ENCODE results near the gene MBOAT2. TPM values are rescaled to one million over a fixed set of nuclear protein-coding genes. Genes with fewer than 3 reads are reported as not detected.
"Not testable (repeated sequence)": the region's sequence is repeated elsewhere in the genome, so short reads cannot be mapped to it uniquely, and the experiment has no call there.

Gene MBOAT2, protein sequence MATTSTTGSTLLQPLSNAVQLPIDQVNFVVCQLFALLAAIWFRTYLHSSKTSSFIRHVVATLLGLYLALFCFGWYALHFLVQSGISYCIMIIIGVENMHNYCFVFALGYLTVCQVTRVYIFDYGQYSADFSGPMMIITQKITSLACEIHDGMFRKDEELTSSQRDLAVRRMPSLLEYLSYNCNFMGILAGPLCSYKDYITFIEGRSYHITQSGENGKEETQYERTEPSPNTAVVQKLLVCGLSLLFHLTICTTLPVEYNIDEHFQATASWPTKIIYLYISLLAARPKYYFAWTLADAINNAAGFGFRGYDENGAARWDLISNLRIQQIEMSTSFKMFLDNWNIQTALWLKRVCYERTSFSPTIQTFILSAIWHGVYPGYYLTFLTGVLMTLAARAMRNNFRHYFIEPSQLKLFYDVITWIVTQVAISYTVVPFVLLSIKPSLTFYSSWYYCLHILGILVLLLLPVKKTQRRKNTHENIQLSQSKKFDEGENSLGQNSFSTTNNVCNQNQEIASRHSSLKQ
- polyA plus RNA-seq (ENCODE audit: insufficient read length in 10 of 10): 100 to 1,000 TPM in 1 of 10 donors, 10 to 100 TPM in 9; 55.9 to 102 (median 69.7) TPM
- long read RNA-seq, donor 1, full-length matches to known transcripts: 11 of 17 reads
- long read RNA-seq, donor 1, partial matches to known transcripts: 6 of 17 reads
- long read RNA-seq, donor 1, other reads (novel, unspliced or antisense): 0 of 17 reads
- long read RNA-seq, donor 2, full-length matches to known transcripts: 11 of 11 reads
- long read RNA-seq, donor 2, partial matches to known transcripts: 0 of 11 reads
- long read RNA-seq, donor 2, other reads (novel, unspliced or antisense): 0 of 11 reads
- long read RNA-seq, donor 3: 0 reads
- long read RNA-seq, donor 4, full-length matches to known transcripts: 6 of 6 reads
- long read RNA-seq, donor 4, partial matches to known transcripts: 0 of 6 reads
- long read RNA-seq, donor 4, other reads (novel, unspliced or antisense): 0 of 6 reads
- long read RNA-seq, donor 5, full-length matches to known transcripts: 10 of 17 reads
- long read RNA-seq, donor 5, partial matches to known transcripts: 7 of 17 reads
- long read RNA-seq, donor 5, other reads (novel, unspliced or antisense): 0 of 17 reads
- long read RNA-seq, donor 6, full-length matches to known transcripts: 17 of 26 reads
- long read RNA-seq, donor 6, partial matches to known transcripts: 9 of 26 reads
- long read RNA-seq, donor 6, other reads (novel, unspliced or antisense): 0 of 26 reads
- long read RNA-seq, donor 7, full-length matches to known transcripts: 8 of 8 reads
- long read RNA-seq, donor 7, partial matches to known transcripts: 0 of 8 reads
- long read RNA-seq, donor 7, other reads (novel, unspliced or antisense): 0 of 8 reads
- long read RNA-seq, donor 8, full-length matches to known transcripts: 6 of 11 reads
- long read RNA-seq, donor 8, partial matches to known transcripts: 5 of 11 reads
- long read RNA-seq, donor 8, other reads (novel, unspliced or antisense): 0 of 11 reads
- long read RNA-seq, donor 9: 0 reads

DNA sequence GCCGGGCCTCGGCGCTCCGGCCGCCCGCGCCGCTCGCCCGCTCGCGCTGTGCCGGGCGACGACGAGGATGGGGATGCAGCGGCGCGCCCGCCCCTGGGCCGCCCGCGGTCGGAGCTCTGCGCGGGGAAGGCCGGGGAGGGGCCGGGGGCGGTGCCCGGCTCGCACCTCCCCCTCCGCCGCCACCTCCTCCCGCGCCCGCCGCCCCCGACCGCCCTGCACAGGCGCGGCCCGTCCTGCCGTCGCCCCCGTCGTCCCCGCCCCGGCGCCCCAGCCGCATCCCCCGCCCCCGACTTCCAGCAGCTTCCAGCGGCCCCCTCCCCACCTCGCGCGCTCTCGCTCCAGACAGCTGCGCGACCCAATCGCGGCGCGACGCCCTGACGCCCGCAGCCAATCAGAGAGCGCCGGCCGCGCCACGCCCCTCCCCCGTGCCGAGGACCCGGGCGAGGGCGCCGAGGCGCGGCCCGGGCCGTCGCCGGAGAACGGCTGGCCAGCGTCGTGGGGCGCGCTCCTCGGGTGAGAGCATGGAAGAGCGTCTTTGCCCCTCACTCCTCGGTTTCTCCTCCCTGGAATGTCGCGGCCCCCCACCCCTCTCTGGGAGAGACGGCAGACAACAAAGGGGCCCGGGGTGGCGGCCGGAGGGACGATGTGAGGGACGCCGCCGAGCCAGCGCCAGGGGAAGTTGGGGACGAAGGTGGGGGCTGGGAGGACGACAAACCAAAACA, at the start of gene MBOAT2:
MBOAT2 (minus strand) TSS at position 69 of the 722 bp plus-strand sequence. CDS start 70 bp downstream, outside the sequence.
- peak; percentile 95 to 97 (median 95) for DNase-seq

DNA sequence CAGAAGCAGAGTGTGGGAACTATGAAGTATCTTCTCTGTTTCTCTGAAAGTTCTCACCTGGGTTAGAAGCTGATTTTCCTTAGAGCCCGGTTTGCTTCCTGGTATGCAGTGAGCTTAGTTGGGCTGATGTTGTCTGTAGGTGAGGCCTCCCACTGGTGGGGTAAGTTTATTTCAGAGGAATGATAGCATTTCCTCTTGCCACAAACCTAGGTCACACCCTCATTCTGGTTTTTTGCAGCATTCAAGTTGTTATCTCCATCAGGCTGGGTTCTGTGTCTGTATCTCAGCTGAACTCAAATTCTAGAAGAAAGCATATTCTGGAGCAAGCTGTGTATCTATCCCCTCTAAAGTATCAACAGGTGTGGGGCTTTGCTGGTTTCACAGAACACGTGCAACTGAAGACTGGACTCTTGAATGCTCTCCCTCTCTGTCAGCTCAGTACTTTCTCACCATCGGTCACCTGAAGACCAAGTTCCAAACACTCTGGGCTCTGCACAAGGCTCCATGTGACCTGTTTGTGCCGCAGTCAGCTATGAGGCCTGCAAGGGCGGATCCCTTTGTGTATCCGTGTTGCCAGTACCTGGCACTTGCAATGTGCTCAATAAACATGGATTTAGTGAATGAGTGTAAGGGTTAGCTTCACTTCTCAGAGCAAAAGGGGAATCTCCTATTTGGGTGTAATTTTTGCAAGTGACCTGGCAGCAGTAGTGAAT, 49.5 kb upstream of the MBOAT2 start:
- DNase-seq: no peak

DNA sequence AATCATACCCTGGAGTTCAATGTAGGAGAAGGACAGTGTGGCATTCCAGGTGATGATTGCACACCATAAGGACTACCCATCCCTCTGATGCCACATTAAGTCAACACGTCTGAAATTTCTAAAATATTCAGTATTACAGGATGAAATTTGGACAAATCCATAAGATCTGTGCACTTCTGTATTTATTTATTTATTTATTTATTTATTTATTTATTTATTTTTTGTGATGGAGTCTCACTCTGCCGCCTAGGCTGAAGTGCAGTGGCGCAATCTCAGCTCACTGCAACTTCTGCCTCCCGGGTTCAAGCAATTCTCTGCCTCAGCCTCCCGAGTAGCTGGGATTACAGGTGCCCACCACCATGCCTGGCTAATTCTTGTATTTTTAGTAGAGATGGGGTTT, 48.0 kb upstream of the MBOAT2 start:
- not testable (repeated sequence) for DNase-seq

DNA sequence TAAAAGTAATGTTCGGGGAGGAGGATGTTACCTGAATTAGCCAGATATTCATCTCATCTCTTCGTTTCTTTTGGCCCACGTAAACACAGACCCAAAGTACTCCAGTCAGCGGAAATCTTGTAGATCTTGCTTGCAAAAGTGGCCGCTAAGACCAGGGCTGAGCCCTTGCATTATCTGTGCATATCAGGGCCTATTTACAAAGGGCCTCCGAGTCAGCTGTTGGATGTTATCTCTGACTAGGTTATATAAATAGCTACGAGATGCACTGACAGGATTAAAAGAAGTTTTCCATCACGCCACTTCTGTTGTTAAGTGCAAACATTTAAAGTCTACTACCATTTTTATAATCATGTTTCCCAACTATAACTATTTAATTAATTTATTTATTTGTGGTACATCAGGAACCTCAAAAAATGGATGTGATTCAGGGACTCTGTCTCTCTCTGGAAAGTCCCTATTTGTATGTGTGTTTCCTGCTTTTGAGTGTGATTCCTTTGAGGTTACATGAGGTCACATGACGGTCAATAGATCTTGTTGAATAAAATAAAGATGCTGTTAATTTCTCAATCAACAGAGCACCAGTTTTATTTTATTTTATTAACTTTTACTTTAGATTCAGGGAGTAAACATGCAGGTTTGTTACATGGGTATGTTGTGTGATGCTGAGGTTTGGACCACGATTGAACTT, 46.8 kb upstream of the MBOAT2 start:
- no peak for DNase-seq

DNA sequence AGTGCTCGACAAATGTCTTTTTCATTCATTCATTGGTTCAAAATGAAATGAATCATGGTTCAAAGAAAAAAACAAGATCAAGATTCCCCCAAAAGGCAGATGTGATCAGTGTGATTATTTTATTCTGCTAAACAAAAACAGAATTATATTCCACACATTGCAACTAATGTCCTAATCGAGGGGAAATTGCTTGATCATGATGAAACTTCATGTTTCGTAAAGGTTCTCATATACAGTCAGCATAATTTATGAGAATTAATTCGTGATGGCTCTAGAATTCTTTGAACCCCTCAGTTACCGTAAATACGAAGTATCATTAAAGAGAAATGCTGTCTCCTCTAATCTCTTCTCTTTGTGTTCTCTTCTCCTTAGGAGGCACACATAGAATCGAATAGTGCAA, 42.1 kb upstream of the MBOAT2 start:
- no peak for DNase-seq

DNA sequence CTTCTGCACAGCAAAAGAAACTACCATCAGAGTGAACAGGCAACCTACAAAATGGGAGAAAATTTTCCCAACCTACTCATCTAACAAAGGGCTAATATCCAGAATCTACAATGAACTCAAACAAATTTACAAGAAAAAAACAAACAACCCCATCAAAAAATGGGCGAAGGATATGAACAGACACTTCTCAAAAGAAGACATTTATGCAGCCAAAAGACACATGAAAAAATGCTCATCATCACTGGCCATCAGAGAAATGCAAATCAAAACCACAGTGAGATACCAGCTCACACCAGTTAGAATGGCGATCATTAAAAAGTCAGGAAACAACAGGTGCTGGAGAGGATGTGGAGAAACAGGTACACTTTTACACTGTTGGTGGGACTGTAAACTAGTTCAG, 40.0 kb upstream of the MBOAT2 start:
- not testable (repeated sequence) for DNase-seq

DNA sequence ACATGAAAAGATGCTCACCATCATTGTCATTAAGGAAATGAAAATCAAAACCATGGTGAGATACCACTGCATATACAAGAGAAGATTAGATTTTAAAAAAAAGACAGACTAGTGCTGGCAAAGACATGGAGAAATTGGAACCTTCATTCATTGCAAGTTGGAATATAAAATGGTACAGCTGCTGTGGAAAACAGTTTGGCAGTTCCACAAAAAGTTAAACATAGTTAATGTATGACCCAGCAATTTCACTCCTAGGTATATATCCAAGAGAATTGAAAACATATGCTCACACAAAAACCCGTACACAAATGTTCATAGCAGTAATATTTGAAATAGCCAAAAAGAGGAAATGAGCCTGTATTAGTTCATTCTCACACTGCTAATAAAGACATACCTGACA, 33.7 kb upstream of the MBOAT2 start:
- DNase-seq: peak in 1 of 3 donors; percentile 36

DNA sequence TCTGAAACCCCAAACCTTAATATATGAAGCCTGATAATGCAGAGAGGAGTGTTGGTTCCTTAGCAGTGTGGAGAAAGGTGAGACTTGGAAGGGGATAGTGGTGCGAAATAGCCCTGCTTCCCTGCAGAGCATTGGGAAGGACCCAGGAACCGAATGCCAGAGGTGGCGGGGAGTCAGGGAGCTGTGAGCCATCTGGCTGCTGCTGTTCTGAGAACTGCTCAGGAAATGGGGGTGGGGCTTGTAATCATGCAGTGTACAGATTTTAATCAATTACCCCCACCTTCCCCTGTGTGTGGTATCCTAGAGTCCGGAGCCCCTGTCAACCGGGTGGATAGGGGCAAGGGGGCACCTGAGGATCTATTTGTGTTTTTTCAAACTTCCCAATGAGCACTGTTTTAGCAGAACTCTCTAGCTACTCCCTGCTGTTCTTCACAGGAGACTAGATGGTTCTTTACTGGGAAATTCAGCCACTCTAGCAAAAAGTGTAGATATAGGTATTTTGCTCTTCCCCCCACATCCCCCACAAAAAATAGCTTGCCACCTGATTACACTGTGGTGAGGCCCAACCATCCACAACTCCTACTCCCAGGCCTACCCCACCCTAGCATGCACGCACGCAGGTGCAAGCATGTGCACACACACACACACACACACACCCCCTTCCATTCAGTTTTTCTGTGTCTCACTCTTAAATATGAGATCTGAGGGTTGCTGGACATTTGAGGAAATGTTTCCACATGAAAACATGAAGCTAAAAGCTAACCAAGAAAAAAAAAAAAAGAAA, 30.1 kb upstream of the MBOAT2 start:
- DNase-seq: peak in 1 of 3 donors; percentile 40

DNA sequence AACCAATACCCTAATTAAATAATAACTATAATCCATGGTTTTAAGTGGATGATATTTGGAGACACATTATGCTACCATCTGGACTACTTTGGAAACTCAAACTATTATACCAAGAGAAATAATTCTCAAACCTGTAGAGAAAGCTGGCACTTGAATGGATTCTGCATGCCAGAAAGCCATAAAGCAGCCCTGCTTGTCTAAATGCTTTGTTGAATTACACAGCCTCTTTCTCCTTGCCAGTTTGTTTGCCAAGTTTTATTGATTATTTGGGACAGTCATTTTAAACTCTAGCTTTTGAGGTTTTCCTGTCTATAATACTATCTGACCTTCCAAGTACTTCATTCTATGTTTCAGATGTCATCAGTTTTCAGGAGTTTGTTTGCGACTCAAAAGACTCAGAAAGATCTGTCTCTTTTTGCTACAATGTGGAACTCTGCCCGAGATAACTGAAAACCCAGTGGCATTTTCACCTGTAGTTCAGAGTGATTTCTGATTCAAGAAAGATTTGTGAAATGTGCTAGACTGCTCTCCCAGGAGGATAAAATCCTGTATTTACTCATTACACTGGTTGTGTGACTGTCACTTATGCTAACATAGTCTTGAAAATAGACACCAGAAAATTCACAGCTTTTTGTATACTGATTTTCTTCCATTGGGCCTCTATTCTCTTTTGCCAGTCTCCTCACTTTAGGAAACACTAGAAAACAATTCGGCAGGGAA, 29.2 kb upstream of the MBOAT2 start:
- no peak for DNase-seq

DNA sequence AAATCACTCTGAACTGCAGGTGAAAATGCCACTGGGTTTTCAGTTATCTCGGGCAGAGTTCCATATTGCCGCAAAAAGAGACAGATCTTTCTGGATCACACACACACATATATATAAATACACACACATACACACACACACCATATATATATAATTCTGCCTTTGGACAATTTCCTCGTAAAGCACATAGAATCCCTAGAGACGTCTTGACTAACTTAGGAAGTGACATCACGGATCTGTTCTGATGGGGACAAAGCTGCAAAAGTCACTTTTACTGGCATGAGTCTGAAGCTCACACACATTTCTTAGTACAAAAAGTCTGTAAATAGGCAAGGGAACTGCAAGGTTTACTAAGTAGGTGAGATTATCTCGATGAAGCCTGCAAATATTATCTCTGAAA, 28.6 kb upstream of the MBOAT2 start:
- DNase-seq: no peak

DNA sequence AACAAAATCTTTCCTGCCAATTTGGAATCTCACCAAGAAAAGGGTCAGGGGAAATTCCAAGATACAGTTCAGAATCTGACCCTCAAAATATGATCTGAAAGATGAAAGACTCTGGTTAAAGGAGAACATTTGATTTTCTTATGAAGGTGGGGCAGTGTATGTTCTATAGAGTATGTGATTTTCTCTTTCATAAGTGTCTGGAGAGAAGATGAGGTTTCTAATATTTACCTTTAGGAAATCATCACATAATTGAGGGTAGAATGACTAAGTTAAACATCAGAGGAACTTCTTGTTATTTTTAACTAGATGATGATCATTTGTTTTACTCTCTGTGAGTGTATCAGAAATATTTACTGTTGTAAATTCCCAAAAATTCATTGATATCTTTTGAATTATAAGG, 27.8 kb upstream of the MBOAT2 start:
- no peak for DNase-seq

DNA sequence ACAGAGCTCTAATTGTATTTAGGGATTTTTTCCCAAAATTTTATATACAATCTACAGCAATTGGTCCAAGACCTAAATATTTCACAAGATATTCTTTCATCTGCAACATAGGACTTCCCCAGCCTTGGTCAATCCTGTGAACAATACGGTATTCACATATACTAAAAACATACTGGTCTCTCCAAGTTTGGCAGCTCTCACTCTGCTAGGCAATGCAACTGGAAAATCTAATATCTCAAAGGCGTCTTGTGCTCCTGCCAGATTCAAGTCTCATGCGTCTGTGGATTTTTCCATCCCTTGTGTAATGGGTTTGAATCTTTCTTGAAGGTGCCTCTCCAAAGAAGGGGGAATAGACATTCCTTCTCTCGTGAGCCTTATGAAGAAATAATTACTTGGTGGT, 27.4 kb upstream of the MBOAT2 start:
- DNase-seq: peak; percentile 28 to 76 (median 65)

DNA sequence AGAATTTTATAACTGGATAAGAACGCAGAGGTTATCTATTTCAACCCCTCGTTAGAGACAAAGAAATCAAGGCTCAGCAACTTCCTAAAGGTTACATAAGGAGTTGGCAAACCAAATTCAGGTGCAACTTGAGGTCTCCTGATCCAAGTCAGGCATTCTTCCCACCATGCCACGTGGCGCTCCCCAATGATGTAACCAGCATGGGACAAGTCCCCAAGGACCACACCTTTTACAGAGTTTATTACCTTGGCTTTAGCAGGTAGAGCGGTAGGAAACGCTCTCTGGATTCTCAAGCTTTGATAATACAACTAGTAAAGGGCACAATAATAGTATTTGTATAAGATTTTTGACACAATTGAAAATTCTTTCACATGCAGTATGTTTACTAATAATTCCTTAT, 26.7 kb upstream of the MBOAT2 start:
- DNase-seq: no peak

DNA sequence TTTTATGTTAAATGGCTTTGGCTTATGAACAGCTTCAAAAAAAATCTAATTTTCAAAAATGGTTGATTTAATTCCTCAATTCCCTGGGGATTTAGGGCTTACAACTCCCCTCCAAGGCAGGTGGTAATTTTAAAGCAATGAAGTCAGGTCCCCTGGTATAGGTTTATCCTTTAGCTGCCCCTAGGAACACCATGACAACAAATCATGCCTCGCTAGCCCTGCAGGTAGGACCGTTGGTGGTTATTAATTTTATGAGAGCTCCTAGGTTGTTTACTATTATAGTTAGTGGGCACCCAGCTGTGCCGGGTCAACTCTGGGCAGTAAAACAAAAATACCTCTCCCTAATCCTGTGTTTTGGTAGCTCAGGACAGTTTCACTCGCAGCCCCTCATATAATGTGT, 26.2 kb upstream of the MBOAT2 start:
- no peak for DNase-seq

DNA sequence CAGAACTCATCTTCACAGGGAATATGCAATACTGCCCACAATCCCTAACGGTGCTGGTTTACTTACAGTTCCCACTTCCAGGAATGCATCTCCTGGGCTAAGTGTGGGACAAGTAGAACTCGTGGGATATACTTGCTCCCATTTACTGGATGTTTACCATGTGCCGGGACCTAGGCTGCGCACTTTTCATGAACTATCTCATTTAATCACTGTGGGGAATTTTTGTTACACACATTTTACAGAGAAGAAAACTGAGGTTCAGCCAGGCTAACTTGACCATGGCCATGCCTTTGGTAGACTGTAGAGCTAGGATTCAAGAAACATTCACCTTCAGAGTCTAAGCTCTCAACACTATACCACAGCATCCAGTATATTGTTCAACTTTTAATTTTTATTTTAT, 24.4 kb upstream of the MBOAT2 start:
- no peak for DNase-seq

DNA sequence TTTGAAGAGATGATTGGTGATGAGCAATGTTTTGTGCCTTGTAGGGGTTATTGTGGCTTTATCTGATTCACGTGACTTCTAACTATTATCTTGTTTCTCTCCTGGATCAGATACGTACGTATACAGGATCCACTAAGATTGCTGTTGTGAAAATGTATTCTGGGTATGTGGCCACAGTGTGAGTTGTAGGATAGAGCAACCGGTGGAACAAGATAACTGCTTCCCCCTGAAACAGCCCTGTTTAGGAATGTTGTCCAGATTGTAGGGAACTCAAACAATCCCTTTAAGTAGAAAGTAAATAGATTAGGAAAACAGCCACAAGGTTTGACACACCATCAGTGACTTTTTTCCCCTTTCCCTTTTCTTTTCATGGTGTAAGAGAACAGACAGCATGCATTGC, 22.3 kb upstream of the MBOAT2 start:
- DNase-seq: no peak

DNA sequence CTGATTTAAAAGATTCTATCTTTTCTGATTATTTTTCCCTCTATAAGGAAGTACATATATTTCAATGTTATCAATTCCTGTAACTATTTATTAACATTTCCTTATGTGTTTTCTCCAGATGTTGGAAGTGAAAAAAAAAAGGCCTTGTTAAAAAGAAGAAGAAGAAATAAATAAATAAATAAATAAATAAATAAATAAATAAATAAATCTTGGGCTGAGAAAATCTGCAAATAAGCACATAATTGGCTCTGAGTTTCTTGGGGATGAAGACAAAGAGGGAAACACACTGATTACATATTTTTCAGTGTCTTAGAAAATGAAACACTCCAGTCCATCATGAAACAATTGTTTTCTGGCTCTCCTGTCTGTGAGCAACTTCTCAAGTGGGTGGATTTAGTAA, 21.1 kb upstream of the MBOAT2 start:
- no peak for DNase-seq
